NCI-H187 (cell line): ENCODE data around the gene NOXO1.

Source experiments
- DNase-seq, 2 experiments: peaks; one replicate each; lab custom pipeline; 2025; lab: John Stamatoyannopoulos, UW

NOXO1 gene, protein sequence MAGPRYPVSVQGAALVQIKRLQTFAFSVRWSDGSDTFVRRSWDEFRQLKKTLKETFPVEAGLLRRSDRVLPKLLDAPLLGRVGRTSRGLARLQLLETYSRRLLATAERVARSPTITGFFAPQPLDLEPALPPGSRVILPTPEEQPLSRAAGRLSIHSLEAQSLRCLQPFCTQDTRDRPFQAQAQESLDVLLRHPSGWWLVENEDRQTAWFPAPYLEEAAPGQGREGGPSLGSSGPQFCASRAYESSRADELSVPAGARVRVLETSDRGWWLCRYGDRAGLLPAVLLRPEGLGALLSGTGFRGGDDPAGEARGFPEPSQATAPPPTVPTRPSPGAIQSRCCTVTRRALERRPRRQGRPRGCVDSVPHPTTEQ

GRCh38 chr16:1981398-1981836 lies at the start of gene NOXO1:
TSS of gene NOXO1 (minus strand) at chr16:1981469. CDS start at chr16:1981179, 290 bp downstream.
- no peak for DNase-seq

- no peak for DNase-seq
Observed at GRCh38 chr16:2030036-2030435, 48.8 kb upstream of the NOXO1 start.

GRCh38 chr16:2029350-2029749 lies 48.1 kb upstream of the NOXO1 start:
- DNase-seq = no peak

GRCh38 chr16:2028620-2029220 lies 47.5 kb upstream of the NOXO1 start:
- peak; percentile 40 to 51 for DNase-seq

DNA sequence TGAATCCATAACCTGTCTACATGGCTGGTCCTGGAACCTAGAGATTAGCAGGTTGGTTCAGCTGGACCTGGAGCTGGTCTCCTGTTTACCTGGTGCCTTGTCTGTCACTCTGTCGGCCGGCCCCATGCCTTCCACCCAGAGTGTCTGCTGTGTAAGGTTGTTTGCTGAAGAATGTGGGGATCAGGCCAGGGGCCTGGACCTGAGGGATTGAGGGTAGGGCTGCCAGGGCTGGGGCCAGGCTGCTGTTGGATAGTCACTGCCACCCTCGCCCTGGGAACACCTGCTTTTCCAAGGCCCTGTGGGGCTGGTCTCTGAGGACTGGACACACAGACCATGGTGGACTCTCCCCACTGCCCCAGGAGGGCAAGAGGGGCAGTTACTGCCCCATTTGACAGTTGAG lies 46.9 kb upstream of the NOXO1 start:
- no peak for DNase-seq

GRCh38 chr16:2027024-2028010 lies 46.0 kb upstream of the NOXO1 start:
- no peak for DNase-seq

GRCh38 chr16:2026461-2027023 lies 45.3 kb upstream of the NOXO1 start, which contains the start of gene NHERF2:
TSS of gene NHERF2 (plus strand) at chr16:2026902. CDS start at chr16:2027006, 104 bp downstream.
- DNase-seq = peak in 1 of 2 experiments; percentile 53

DNA sequence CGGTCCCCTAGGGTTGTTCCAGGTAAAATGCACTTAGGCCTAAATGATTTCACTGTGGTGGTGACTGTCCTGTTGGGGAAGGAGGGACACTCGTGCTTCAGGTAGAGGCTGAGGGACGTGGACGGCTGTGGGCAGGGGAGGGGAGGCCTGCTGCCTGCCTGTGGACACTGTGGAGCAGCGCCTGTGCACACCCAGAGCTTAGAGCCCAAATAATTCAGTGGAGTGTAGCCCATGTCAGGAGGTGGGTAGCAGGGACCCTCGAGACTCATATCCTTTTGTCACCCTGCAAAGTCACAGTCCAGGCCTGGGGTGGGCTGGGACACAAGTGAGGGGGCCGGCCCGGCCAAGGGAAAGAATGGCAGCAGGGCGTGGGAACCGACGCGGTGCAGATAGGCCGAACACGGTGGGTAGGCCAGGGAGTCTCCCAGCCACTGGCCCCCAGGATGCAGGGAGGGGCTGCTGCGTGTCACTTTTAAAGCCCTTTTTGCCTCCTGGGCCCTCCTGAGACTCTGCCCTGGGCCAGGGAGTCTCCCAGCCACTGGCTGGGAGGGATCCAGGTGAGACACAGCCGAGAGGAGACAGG lies 44.7 kb upstream of the NOXO1 start:
- DNase-seq = no peak

DNA sequence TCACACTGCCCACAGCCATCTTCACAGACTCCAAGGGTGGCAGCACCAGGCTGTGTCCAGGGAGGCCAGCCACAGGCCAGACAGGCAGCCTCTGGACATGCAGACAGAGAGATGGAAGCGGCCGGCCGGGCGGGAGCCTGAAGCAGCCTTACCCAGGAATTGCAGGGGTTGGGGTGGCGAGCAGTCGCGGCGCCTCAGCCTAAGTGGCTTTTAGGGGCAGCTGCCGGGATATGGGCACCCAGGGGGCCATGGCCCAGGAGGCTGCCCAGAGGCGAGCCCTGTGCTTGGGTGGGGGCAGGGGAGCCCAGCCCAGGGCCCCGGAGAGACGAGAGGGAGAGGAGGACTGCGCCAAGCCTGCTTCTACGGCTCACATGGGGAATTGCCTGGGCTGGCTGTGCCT lies 44.0 kb upstream of the NOXO1 start:
- DNase-seq = no peak

GRCh38 chr16:2024032-2024420 lies 42.8 kb upstream of the NOXO1 start:
- DNase-seq = no peak

GRCh38 chr16:2023092-2024031 lies 42.1 kb upstream of the NOXO1 start:
- peak; percentile 94 to 98 for DNase-seq

DNA sequence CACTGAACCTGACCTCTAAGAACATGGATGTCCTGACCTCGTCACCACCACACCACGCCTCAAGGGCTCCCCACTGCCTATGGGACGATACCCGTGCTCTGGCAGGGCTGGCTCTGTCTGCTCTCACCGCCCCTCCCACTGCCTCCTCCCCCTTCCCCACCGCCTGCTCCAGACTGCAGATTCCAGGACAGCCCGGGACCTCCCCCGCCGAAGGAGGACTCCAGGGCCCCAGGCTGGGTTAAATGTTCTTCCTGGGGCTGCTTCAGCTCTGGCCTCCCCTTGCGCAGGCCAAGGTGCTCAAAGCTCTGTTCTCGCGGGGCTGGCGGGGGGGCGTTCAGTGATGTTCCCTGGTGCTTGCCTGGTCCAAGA lies 41.4 kb upstream of the NOXO1 start:
- no peak for DNase-seq

- DNase-seq = no peak
Observed at GRCh38 chr16:2019921-2020831, 38.9 kb upstream of the NOXO1 start.

- DNase-seq = no peak
Observed at GRCh38 chr16:2019518-2019920, 38.2 kb upstream of the NOXO1 start, which contains the start of gene NPW. TSS of gene NPW (plus strand) at chr16:2019785.

DNA sequence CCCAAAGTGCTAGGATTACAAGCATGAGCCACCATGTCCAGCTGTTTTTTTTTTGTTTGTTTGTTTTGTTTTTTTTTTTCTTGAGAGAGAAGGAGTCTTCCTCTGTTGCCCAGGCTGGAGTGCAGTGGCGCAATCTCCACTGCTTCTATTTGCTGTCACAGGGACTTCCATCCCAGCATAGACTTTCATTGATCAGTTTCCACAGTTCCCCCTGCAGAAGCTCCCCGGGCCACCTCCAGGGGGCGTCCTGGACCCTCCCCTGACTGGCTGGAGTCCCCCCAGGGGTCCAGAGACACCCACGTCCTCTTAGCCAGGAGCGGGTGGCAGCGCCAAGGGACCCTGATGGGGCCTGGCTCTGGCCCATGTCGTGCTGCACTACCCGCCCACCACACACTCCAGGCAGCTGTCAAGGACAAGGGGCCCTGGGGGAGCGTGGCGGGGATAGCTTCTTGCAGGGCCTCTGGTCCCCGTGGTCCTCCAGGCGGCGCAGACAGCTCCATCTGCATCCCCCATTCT lies 35.2 kb upstream of the NOXO1 start:
- DNase-seq = no peak

DNA sequence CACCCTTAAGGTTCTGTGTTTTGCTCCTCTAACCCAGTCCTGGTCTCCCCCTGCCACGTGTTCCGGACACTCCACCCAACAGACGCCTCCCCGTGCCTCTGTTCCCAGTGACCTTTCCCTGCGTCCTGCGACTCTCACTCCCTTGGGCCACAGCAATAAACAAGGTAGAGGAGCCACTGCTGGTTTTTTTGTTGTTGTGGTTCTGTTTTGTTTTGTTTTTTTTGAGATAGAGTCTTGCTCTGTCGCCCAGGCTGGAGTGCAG lies 34.6 kb upstream of the NOXO1 start:
- DNase-seq = no peak

DNA sequence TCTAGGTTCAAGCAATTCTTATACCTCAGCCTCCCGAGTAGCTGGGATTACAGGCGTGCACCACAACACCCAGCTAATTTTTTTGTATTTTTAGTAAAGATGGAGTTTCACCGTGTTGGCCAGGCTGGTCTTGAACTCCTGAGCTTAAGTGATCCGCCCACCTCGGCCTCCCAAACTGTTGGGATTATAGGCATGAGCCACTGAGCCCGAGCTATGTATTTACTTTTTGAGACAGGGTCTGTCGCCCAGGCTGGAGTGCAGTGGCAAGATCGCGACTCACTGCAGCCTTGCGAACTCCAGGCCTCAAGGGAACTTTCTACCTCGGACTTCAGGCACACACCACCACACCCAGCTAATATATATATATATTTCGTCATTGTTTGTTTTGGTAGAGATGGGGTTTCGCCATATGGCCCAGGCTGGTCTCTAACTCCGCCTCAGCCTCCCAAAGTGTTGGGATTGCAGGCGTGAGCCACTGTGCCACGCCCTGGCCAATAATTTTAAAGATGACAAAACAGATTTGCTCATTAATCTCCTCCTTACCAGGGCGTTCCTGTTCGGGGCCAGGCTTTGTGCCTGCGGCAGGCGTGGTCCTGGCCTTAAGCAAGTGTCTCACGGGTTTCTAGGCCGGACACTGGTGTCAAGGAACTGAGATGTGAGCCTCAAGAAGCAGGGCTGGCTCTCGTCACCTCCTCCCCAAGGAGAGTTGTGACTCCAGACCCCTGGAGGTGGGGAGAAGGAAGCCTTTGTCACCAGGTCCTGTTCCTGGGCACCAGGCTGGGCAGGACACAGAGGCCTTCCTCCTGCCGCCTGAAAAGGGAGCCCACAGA lies 34.1 kb upstream of the NOXO1 start:
- DNase-seq = no peak

DNA sequence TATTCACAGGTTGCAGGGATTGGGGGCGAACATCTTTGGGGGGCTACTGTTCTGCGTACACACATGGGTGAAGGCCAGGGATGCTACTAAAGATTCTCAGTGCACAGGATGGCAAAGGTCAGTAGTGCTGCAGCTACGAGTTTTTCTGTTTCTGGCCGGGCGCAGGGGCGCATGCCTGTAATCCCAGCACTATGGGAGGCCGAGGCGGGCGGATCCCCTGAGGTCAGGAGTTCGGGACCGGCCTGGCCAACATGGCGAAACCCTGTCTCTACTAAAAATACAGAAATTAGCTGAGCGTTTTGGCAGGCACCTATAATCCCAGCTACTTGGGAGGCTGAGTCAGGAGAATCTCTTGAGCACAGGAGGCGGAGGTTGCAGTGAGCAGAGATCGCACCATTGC lies 32.3 kb upstream of the NOXO1 start:
- no peak for DNase-seq
